K562 (cell line): ENCODE measurements around the gene DEFB108B. TPM values are rescaled to one million over a fixed set of nuclear protein-coding genes. Genes with fewer than 3 reads are reported as not detected.
"Not testable (repeated sequence)": the region's sequence is repeated elsewhere in the genome, so short reads cannot be mapped to it uniquely, and the experiment has no call there.

ENCODE experiments used
- ATAC-seq: fragments of 200-7000 bp; cut with Tn5 transposase; 3 replicates; pipeline ENCODE4 v1.9.1; 2020; ENCODE audit warnings: moderate library complexity
- BruUV-seq: library from RNA; stranded (reverse); fragments of 400-500 nt; replicated peaks from 2 replicates; lab custom pipeline; 2021; lab: Mats Ljungman, UMichigan
- CTCF ChIA-PET: fragments of 300-600 bp; formaldehyde crosslinking; extraction: SDS; loops from one replicate; lab custom pipeline; 2021; ENCODE audit warnings: low intra/inter-chr PET ratio; lab: Yijun Ruan, JAX
- POLR2A ChIA-PET: fragments of 300-600, 350-650 bp; sonication (Branson Sonifier 250); formaldehyde crosslinking; extraction: SDS; loops from one replicate; lab custom pipeline; 2021; ENCODE audit warnings: antibody characterized with exemption, inconsistent platforms; lab: Yijun Ruan, JAX
- DNase-seq, 4 experiments: peaks; one replicate each; pipeline versions ENCODE4 v3.0.0 to v3.0.0-alpha.2; 2011 to 2018; ENCODE audit warnings: low spot score in 3 of 4, mixed read lengths in 3 of 4; ENCODE audit errors: extremely low read depth in 1 of 4
- FAIRE-seq: peaks from 2 replicates; lab custom pipeline; 2011; peaks lifted over from hg19 to GRCh38; lab: Jason Lieb, UNC
- H2AFZ ChIP-seq: 2 replicates; pipeline ENCODE4 v1.6.0; 2011; ENCODE audit warnings: low read depth, low read length, control low read depth, inconsistent platforms
- H3K27ac ChIP-seq: fragments of 200-600 bp; 3 replicates; pipeline ENCODE4 v1.8.0; 2011; ENCODE audit warnings: low read depth, mild to moderate bottlenecking, control low read depth, inconsistent platforms, low read length, moderate library complexity, mixed read lengths; ENCODE audit errors: extremely low read depth
- H3K27me3 ChIP-seq, 2 experiments: fragments of 300-600 bp in 1 of 2; 2 replicates in 1 of 2; 3 replicates in 1 of 2; pipeline versions ENCODE4 v1.6.0 to v1.8.0; 2011; ENCODE audit warnings: inconsistent platforms in 2 of 2, low read length in 2 of 2, mild to moderate bottlenecking in 1 of 2, mixed read lengths in 1 of 2, moderate library complexity in 1 of 2; ENCODE audit not compliant: control insufficient read depth in 2 of 2, insufficient read depth in 2 of 2
- H3K36me3 ChIP-seq: fragments of 300-600 bp; 3 replicates; pipeline ENCODE4 v1.8.0; 2011; ENCODE audit warnings: mild to moderate bottlenecking, low read length, inconsistent platforms; ENCODE audit not compliant: control insufficient read depth, insufficient read depth
- H3K4me1 ChIP-seq, 2 experiments: fragments of 200-600 bp in 1 of 2; replicated peaks in 1 of 2; 2 replicates in 1 of 2; 3 replicates in 1 of 2; pipeline versions ENCODE4 v1.5.1 to v1.8.0; 2011; ENCODE audit warnings: inconsistent platforms in 2 of 2, low read length in 2 of 2, mild to moderate bottlenecking in 1 of 2, mixed read lengths in 1 of 2, moderate library complexity in 1 of 2; ENCODE audit not compliant: control insufficient read depth in 2 of 2, insufficient read depth in 2 of 2
- H3K4me2 ChIP-seq: 2 replicates; pipeline ENCODE4 v1.6.1; 2011; ENCODE audit warnings: low read length, control low read depth, inconsistent platforms, mixed read lengths; ENCODE audit not compliant: insufficient read depth
- H3K4me3 ChIP-seq: fragments of 200-600 bp; sonication (generic), shearing (Covaris generic); 2 replicates; pipeline ENCODE4 v1.5.1; 2016; ENCODE audit warnings: control low read depth, inconsistent platforms
- H3K79me2 ChIP-seq: fragments of 200-600 bp; 3 replicates; pipeline ENCODE4 v1.8.0; 2011; ENCODE audit warnings: low read length, inconsistent platforms; ENCODE audit not compliant: control insufficient read depth, insufficient read depth
- H3K9ac ChIP-seq, 2 experiments: 2 replicates each; pipeline versions ENCODE4 v1.6.0 to v1.6.1; 2011; ENCODE audit warnings: low read depth in 2 of 2, low read length in 2 of 2, control low read depth in 1 of 2, inconsistent platforms in 1 of 2, mild to moderate bottlenecking in 1 of 2, mixed read lengths in 1 of 2; ENCODE audit not compliant: insufficient read depth in 1 of 2
- H3K9me1 ChIP-seq: one replicate; pipeline ENCODE4 v1.6.0; 2011; ENCODE audit warnings: inconsistent platforms, mild to moderate bottlenecking, low read length, moderate library complexity; ENCODE audit not compliant: control insufficient read depth, insufficient read depth
- H3K9me3 ChIP-seq: replicated peaks from 2 replicates; pipeline ENCODE4 v1.5.1; 2011; ENCODE audit warnings: low read depth, low read length, inconsistent platforms; ENCODE audit not compliant: control insufficient read depth, insufficient read depth
- H4K20me1 ChIP-seq: replicated peaks from 2 replicates; pipeline ENCODE4 v1.6.1; 2011; ENCODE audit warnings: low read length, inconsistent platforms, mixed read lengths; ENCODE audit not compliant: control insufficient read depth, insufficient read depth
- ATF7 ChIP-seq: fragments of 450-650 bp; IDR thresholded peaks from 2 replicates; pipeline ENCODE4 v1.7.1; 2014; ENCODE audit warnings: mild to moderate bottlenecking, moderate library complexity
- BHLHE40 ChIP-seq: IDR thresholded peaks from 2 replicates; pipeline ENCODE4 v1.6.1; 2011; ENCODE audit warnings: low read length, improper control_type of control experiment
- CXXC5 ChIP-seq: fragments of 250-450 bp; sonication (Bioruptor Pico); IDR thresholded peaks from 2 replicates; pipeline ENCODE4 v1.8.0; 2022; ENCODE audit warnings: inconsistent platforms, mild to moderate bottlenecking, moderate library complexity
- MAX ChIP-seq: sonication (generic); formaldehyde crosslinking; IDR thresholded peaks from 2 replicates; pipeline ENCODE4 v1.9.0; 2022; ENCODE audit warnings: mild to moderate bottlenecking, missing genetic modification reagents
- MAZ ChIP-seq, 2 experiments: fragments of 450-650 bp in 1 of 2; sonication (generic) in 1 of 2; formaldehyde crosslinking; IDR thresholded peaks in 1 of 2; conservative IDR thresholded peaks in 1 of 2; 2 replicates each; pipeline versions ENCODE4 v1.4.0 to v1.5.0; 2020; ENCODE audit warnings: mild to moderate bottlenecking in 1 of 2, missing genetic modification reagents in 1 of 2
- MNT ChIP-seq, 2 experiments: fragments of 450-650 bp; conservative IDR thresholded peaks; 2 replicates each; pipeline ENCODE4 v1.6.1; 2017; ENCODE audit warnings: mild to moderate bottlenecking in 2 of 2, moderate library complexity in 2 of 2
- MYC ChIP-seq, 2 experiments: fragments of 250-450 bp in 1 of 2; sonication (Bioruptor Pico) in 1 of 2; IDR thresholded peaks; 2 replicates each; pipeline versions ENCODE4 v1.5.1 to v1.6.1; 2012 to 2021; ENCODE audit warnings: low read depth in 2 of 2, borderline replicate concordance in 1 of 2, improper control_type of control experiment in 1 of 2, low read length in 1 of 2, mild to moderate bottlenecking in 1 of 2, moderate library complexity in 1 of 2
- NRF1 ChIP-seq, 2 experiments: fragments of 450-650 bp; IDR thresholded peaks in 1 of 2; conservative IDR thresholded peaks in 1 of 2; 2 replicates each; pipeline ENCODE4 v1.6.1; 2014; ENCODE audit warnings: mild to moderate bottlenecking in 2 of 2
- RAD51 ChIP-seq: fragments of 450-650 bp; IDR thresholded peaks from 2 replicates; pipeline ENCODE4 v1.7.1; 2016; ENCODE audit warnings: low read depth, mild to moderate bottlenecking, borderline replicate concordance
- SP1 ChIP-seq: sonication (generic); formaldehyde crosslinking; IDR thresholded peaks from 2 replicates; pipeline ENCODE4 v1.8.1; 2022; ENCODE audit warnings: mild to moderate bottlenecking, missing genetic modification reagents
- TFAP4 ChIP-seq: sonication (generic); formaldehyde crosslinking; IDR thresholded peaks from 2 replicates; pipeline ENCODE4 v1.8.0; 2022; ENCODE audit warnings: missing genetic modification reagents, mild to moderate bottlenecking, moderate library complexity, borderline replicate concordance
- USF1 ChIP-seq: sonication (generic); formaldehyde crosslinking; IDR thresholded peaks from 2 replicates; pipeline ENCODE4 v1.9.0; 2022; ENCODE audit warnings: mild to moderate bottlenecking, missing genetic modification reagents
- USF2 ChIP-seq: sonication (generic); formaldehyde crosslinking; IDR thresholded peaks from 2 replicates; pipeline ENCODE4 v1.5.0; 2020; ENCODE audit warnings: missing genetic modification reagents
- VEZF1 ChIP-seq: fragments of 200-800 bp; sonication (Bioruptor generic); IDR thresholded peaks from 2 replicates; pipeline ENCODE4 v1.6.1; 2017; ENCODE audit warnings: missing genetic modification characterization, missing compliant biosample characterization
- WGBS: fragments of 100-300 bp; shearing (Covaris generic); methylation state at CpG from one replicate; pipeline ENCODE4 v1.1.6; 2016; ENCODE audit warnings: low coverage, mixed read lengths; ENCODE audit not compliant: insufficient coverage; ENCODE audit errors: missing lambda C conversion rate; 5-methylcytosine and 5-hydroxymethylcytosine counted together
- in situ Hi-C: fragments of 300-500 bp; cut with MboI; formaldehyde crosslinking; loops from 4 replicates; pipeline ENCODE4 v1.15.0; 2018; ENCODE audit warnings: inconsistent platforms, mixed read lengths
- intact Hi-C: fragments of 100-400 bp; cut with micrococcal nuclease; formaldehyde crosslinking; loops from 2 replicates; pipeline ENCODE4 v1.14.2; 2022
- polyA plus RNA-seq, 8 experiments: library from polyadenylated mRNA; depleted of rRNA in 4 of 8; stranded (reverse) in 5 of 8; unstranded in 3 of 8; fragments of >200 nt; fragmentation: Nextera tagmentation in 2 of 8; fragmentation: Illumina TruSeq in 1 of 8; extraction: Ambion mirVana in 2 of 8; extraction: Trizol in 1 of 8; gene quantifications; 2 replicates each; pipeline versions ENCODE4 v1.2.1 to v1.2.3, GENCODE V29; 2011 to 2014; ENCODE audit warnings: inconsistent platforms in 1 of 8, missing spikeins in 1 of 8
- total RNA-seq, 7 experiments: library from RNA; depleted of rRNA in 6 of 7; stranded (reverse); fragments of >200 nt in 6 of 7; fragmentation: Illumina TruSeq in 2 of 7; extraction: Trizol in 2 of 7; gene quantifications; 2 replicates each; pipeline versions ENCODE4 v1.2.1 to v1.2.3, GENCODE V29; 2011 to 2021; ENCODE audit warnings: low replicate concordance in 1 of 7

Gene DEFB108B
- total and polyA plus RNA-seq, 9 of the 15 experiments (the other 6 are each of a cell fraction or from before 2014, with no cell fraction given), result not detected

GRCh38 chr11:71786848-71787097, 46.2 kb upstream of the DEFB108B start:
- Histone ChIP-seq H2AFZ (peak overlapping the region; percentile 68; the same call in 1 of the 2 replicates), H3K9ac (peak overlapping the region in 1 of 2 experiments; percentile 41; a peak in 1 of 4 replicates), H3K27ac (peak overlapping the region; percentile 48; the same call in 1 of the 3 replicates), H3K4me2 (peak overlapping the region; percentile 55; the same call in 1 of the 2 replicates), H3K4me3 (peak overlapping the region; percentile 55)
- peak; percentile 99 for ATAC-seq
- DNase-seq, result peak; percentile 75 to 98 (median 82)
- FAIRE-seq, result peak; percentile 72
- intact Hi-C loops; H4K20me1 ChIP-seq; H3K9me1 ChIP-seq; BruUV-seq; CTCF ChIA-PET; H3K4me1 ChIP-seq; H3K36me3 ChIP-seq; H3K9me3 ChIP-seq; in situ Hi-C loops; H3K79me2 ChIP-seq; H3K27me3 ChIP-seq; TF ChIP-seq MYC (CRISPR knock-in tag; IDR thresholded peaks at IDR 0.05; ENCODE audit: borderline replicate concordance, low read depth): not testable (repeated sequence)
- WGBS, result 0% methylated on average over 8 of the region's 22 CpGs
- TF ChIP-seq VEZF1 (CRISPR knock-in tag) (peak; percentile 64), TFAP4 (CRISPR knock-in tag) (peak; percentile 33; the same call in 1 of the 2 replicates), MAZ (CRISPR knock-in tag; conservative IDR thresholded peaks at IDR 0.05 in 1 of 2, IDR thresholded peaks at IDR 0.05 in 1 of 2) (0 out of 4 replicates have a peak, but pooled peaks of 1 of the 2 experiments have one; percentile 47), MAX (peak; percentile 55), BHLHE40 (peak; percentile 39; the same call in 1 of the 2 replicates), CXXC5 (CRISPR knock-in tag) (peak; percentile 43; the same call in 1 of the 2 replicates), MNT (conservative IDR thresholded peaks at IDR 0.05) (peak in 1 of 2 experiments; percentile 34; a peak in 1 of 4 replicates), USF1 (CRISPR knock-in tag) (peak; percentile 81), MYC (IDR thresholded peaks at IDR 0.05; ENCODE audit: low read depth, low read length) (0 out of 2 replicates have a peak, but pooled peaks have one; percentile 51), NRF1 (conservative IDR thresholded peaks at IDR 0.05 in 1 of 2, IDR thresholded peaks at IDR 0.05 in 1 of 2) (peak; percentile 59 to 65), ATF7 (peak; percentile 27; the same call in 1 of the 2 replicates), USF2 (peak; percentile 71), RAD51 (peak; percentile 64; the same call in 1 of the 2 replicates), SP1 (0 out of 2 replicates have a peak, but pooled peaks have one; percentile 27)
- POLR2A ChIA-PET, result interaction anchor here (0.6 to 1.0 kb wide), 2 partner anchors 280 to 325 kb away, joined by 3 read pairs; no protein-coding TSS in a partner anchor
